ENCODE data around the gene CBFA2T2. TPM values are rescaled to one million over a fixed set of nuclear protein-coding genes. Genes with fewer than 3 reads are reported as not detected.

The CBFA2T2 gene
- total RNA-seq, 1 donor from 2014 or later = 15.7 TPM

DNA sequence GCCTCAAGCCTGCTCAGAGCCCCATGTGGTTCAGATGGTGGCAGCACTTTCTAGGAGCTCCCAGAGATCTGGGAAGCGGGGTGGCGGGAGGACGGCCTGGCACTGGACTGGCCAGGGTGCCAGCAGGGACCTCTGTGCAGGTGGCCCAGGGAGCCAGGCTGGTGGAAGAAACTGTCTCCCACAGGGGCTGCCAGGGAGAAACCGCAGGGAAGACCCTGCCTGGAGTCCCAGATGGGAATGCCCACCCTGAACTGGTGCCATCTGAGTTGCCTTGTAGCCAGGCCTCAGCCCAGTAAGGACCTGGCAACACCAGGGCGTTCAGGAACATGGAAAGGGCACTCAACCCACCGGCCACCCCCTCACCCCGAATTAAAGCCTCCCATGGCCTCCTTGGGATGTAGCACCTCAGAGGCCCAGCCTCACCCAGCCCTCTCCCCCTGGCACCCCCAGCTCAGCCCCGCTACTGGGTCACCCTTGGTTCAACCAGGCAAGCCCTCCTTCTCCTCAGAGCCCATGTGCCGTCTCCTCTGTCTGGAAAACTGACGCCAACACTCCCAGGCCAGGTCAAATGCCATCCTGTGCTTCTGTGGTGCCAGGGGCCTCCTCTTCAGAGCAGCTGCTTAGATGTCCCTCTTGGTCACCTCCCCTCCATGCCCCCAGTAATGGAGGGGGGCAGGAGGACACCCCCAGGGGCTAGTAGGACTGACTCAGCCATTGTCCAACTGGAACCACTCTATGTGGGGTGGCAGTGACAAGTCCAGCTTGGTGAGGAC lies 166.3 kb downstream of the CBFA2T2 start:
- intact Hi-C loops (cut with DNase I) = loop anchor here (10.0 kb wide), 1 partner anchor 201 kb away; no protein-coding TSS in a partner anchor
- ATAC-seq = no peak

DNA sequence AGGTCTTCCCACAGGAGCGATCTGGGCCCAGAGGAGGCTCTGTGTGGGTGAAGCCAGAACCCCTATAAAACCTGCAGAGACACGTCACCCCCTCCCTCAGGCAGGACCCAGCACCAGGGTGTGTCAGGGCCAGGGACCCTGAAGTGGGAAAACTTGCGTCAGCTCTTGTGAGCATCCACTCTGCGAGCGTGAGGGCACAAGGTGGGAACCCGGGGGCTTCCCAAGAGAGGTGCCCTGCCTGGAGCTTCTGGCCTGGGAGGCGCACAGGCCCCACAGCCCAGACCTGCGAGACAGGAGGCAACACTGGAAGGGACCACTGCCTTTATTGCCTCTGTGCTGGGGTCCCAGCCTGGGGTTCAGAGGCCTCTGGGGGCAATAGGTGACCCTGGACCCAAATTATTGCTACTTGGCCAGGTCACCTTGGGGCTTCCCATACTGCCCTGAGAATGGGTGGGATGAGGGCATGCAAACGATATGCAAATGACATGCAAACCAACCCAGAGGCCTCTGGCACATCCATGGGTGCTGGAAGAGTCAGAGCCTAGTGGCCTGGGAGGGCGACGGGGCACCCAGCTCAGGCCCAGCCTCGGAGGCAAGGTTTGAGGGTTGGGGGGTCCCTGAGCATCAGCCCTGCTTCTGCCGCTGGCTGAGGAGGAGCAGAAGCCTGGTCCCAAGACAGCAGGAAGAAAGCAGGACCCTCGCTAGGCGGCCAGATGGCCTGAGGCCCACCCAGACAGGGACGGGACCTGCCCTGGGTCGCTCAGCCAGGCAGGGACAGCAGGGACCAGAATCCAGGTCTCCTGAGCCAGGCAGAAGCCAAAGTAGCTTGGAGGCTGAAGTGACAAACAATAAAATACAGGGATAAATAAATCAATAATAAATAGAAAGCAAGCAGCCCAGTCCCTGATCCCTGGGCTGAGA lies 167.1 kb downstream of the CBFA2T2 start:
- ATAC-seq (no peak), DNase-seq (no peak)
- Histone ChIP-seq H3K9me3 (no peaks in the 10 kb centered on the region), H3K4me3 (no peak overlapping the region), H3K27ac (no peak overlapping the region), H3K36me3 (peaks cover 21% of the 10 kb centered on the region), H3K27me3 (no peaks in the 10 kb centered on the region), H3K4me1 (no peaks in the 10 kb centered on the region)
- TF ChIP-seq, protein P1, sequence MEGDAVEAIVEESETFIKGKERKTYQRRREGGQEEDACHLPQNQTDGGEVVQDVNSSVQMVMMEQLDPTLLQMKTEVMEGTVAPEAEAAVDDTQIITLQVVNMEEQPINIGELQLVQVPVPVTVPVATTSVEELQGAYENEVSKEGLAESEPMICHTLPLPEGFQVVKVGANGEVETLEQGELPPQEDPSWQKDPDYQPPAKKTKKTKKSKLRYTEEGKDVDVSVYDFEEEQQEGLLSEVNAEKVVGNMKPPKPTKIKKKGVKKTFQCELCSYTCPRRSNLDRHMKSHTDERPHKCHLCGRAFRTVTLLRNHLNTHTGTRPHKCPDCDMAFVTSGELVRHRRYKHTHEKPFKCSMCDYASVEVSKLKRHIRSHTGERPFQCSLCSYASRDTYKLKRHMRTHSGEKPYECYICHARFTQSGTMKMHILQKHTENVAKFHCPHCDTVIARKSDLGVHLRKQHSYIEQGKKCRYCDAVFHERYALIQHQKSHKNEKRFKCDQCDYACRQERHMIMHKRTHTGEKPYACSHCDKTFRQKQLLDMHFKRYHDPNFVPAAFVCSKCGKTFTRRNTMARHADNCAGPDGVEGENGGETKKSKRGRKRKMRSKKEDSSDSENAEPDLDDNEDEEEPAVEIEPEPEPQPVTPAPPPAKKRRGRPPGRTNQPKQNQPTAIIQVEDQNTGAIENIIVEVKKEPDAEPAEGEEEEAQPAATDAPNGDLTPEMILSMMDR (IDR thresholded peaks at IDR 0.05) = no peak
- intact Hi-C loops (cut with DNase I) = loop anchor here (10.0 kb wide), 1 partner anchor 202 kb away; no protein-coding TSS in a partner anchor

More for the DNA sequence above, 166.3 kb downstream of the CBFA2T2 start:
- H3K4me1 ChIP-seq = no peaks in the 10 kb centered on the region
- peaks cover 21% of the 10 kb centered on the region for H3K36me3 ChIP-seq
- DNase-seq = no peak
- H3K27ac ChIP-seq = no peak overlapping the region
- H3K27me3 ChIP-seq = no peaks in the 10 kb centered on the region
- H3K9me3 ChIP-seq = no peaks in the 10 kb centered on the region
- H3K4me3 ChIP-seq = no peak overlapping the region
- TF ChIP-seq, protein P1 (IDR thresholded peaks at IDR 0.05) = no peak

DNA sequence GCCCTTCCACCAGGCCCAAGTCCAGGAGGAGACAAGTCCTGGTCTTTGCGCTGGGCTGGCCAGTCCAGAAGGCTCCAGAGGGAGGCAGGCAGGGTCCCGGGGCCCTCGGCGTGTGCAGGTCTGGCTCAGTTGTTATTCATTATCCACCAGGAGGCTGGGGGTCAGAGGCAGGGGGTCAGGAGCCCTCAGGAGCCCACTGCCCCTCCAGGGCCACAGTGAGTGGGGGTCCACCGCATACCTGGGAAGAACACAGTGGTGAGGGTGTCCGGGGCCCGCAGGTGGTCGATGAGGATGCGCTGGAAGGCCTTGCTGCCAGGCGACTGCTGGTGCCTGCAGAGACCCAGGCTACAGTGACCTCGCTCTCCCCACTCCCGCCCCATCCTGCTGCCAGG lies 167.8 kb downstream of the CBFA2T2 start:
- no peak for DNase-seq
- intact Hi-C loops (cut with DNase I) = loop anchor here (10.0 kb wide), 1 partner anchor 203 kb away; no protein-coding TSS in a partner anchor
- H3K27ac ChIP-seq = no peak overlapping the region
- no peak for ATAC-seq
- H3K4me3 ChIP-seq = no peak overlapping the region
- TF ChIP-seq, protein P1 (IDR thresholded peaks at IDR 0.05) = no peak
- H3K36me3 ChIP-seq = peaks cover 21% of the 10 kb centered on the region
- H3K27me3 ChIP-seq = no peaks in the 10 kb centered on the region
- no peaks in the 10 kb centered on the region for H3K9me3 ChIP-seq
- H3K4me1 ChIP-seq = no peaks in the 10 kb centered on the region

DNA sequence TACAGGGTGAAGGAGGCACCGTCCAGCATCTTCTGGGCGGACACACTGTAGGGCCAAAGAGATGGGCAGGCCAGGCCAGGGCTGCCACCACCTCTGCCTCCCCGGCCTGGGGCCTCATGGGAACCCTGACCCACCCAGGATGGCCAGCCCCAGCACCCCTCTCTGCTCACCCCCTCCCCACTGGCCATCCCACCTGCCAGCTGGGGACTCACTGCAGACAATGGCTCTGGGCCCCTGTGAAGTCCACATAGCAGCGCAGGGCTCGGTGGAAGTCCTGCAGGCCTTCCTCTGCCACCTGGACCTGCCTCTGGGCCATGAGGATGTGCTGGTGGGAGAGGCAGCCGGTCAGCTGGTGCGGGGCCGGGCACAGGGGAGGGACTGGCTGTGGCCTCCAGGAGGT lies 168.6 kb downstream of the CBFA2T2 start:
- intact Hi-C loops (cut with DNase I) = loop anchor here (10.0 kb wide), 1 partner anchor 204 kb away; no protein-coding TSS in a partner anchor
- TF ChIP-seq, protein P1 (IDR thresholded peaks at IDR 0.05) = no peak
- ATAC-seq (no peak), DNase-seq (no peak)
- Histone ChIP-seq H3K4me3 (no peak overlapping the region), H3K9me3 (no peaks in the 10 kb centered on the region), H3K27ac (no peak overlapping the region), H3K27me3 (no peaks in the 10 kb centered on the region), H3K4me1 (no peaks in the 10 kb centered on the region), H3K36me3 (peaks cover 21% of the 10 kb centered on the region)

DNA sequence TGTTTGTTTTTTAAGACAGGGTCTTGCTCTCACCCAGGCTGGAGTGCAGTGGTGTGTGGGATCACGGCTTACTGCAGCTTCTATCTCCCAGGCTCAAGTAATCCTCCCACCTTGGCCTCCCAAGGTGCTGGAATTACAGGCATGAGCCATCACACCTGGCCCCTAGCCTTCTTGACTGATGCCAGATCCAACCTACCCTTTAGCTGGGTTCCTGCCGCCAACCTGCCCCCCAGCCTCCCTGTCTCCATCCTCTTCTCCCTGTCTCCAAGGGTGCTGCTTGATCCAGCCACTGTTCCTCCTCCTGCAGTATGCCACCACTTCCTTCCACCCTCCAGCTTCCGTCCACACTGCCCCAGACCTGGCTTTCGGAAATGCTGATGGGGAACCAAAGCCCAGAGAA lies 169.0 kb downstream of the CBFA2T2 start:
- H3K4me1 ChIP-seq = no peaks in the 10 kb centered on the region
- no peak overlapping the region for H3K4me3 ChIP-seq
- H3K27me3 ChIP-seq = no peaks in the 10 kb centered on the region
- DNase-seq (no peak), ATAC-seq (no peak)
- no peak overlapping the region for H3K27ac ChIP-seq
- peaks cover 21% of the 10 kb centered on the region for H3K36me3 ChIP-seq
- TF ChIP-seq, protein P1 (IDR thresholded peaks at IDR 0.05) = no peak
- no peaks in the 10 kb centered on the region for H3K9me3 ChIP-seq
- intact Hi-C loops (cut with DNase I) = loop anchor here (10.0 kb wide), 1 partner anchor 204 kb away; no protein-coding TSS in a partner anchor

All from upper lobe of right lung (tissue), 1 donor.